NB4 (cell line): Measurements from ENCODE around the gene CDKN3.
"Not testable (repeated sequence)": the region's sequence is repeated elsewhere in the genome, so short reads cannot be mapped to it uniquely, and the experiment has no call there.

Experiments used
- DNase-seq: peaks from one replicate; pipeline ENCODE4 v3.0.0; 2010; ENCODE audit warnings: low read depth
- H3K4me3 ChIP-seq: one replicate; pipeline ENCODE4 v1.5.1; 2011; ENCODE audit warnings: mild to moderate bottlenecking, low read depth, low read length, moderate library complexity
- MAX ChIP-seq: IDR thresholded peaks from 2 replicates; pipeline ENCODE4 v1.6.1; 2011; ENCODE audit warnings: low read depth, low read length
- MYC ChIP-seq: IDR thresholded peaks from 2 replicates; pipeline ENCODE4 v1.6.1; 2011; ENCODE audit warnings: low read depth, low read length
- POLR2A ChIP-seq: IDR thresholded peaks from 2 replicates; pipeline ENCODE4 v1.6.1; 2011; ENCODE audit warnings: mild to moderate bottlenecking; ENCODE audit not compliant: insufficient read length; ENCODE audit errors: extremely low read depth
- TF ChIP-seq, protein P1 (sequence below): IDR thresholded peaks from one replicate; pipeline ENCODE4 v1.5.1; 2012; ENCODE audit warnings: low read depth, low read length

The CDKN3 gene

DNA sequence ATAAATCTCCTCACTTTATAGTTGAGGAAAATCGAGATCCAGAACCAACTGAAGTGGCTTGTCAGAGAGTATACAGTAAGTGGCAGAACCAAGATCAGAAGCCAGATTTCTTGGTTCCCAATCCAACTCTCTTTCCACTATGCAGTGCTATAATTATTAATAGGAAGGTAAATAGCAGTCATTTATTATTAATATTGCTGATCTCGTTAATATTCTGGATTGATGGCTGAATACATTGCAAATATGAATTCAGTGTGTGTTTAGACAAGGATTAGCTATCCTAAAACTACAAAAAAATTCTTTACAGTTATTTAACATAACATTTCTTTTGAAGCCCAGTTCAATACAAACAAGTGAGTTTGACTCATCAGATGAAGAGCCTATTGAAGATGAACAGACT, 2.8 kb downstream of the CDKN3 start:
- TF ChIP-seq POLR2A (no peak), MYC (no peak), MAX (no peak)
- TF ChIP-seq, protein P1, sequence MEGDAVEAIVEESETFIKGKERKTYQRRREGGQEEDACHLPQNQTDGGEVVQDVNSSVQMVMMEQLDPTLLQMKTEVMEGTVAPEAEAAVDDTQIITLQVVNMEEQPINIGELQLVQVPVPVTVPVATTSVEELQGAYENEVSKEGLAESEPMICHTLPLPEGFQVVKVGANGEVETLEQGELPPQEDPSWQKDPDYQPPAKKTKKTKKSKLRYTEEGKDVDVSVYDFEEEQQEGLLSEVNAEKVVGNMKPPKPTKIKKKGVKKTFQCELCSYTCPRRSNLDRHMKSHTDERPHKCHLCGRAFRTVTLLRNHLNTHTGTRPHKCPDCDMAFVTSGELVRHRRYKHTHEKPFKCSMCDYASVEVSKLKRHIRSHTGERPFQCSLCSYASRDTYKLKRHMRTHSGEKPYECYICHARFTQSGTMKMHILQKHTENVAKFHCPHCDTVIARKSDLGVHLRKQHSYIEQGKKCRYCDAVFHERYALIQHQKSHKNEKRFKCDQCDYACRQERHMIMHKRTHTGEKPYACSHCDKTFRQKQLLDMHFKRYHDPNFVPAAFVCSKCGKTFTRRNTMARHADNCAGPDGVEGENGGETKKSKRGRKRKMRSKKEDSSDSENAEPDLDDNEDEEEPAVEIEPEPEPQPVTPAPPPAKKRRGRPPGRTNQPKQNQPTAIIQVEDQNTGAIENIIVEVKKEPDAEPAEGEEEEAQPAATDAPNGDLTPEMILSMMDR: no peak
- no peak for DNase-seq
- no peak overlapping the region for H3K4me3 ChIP-seq

DNA sequence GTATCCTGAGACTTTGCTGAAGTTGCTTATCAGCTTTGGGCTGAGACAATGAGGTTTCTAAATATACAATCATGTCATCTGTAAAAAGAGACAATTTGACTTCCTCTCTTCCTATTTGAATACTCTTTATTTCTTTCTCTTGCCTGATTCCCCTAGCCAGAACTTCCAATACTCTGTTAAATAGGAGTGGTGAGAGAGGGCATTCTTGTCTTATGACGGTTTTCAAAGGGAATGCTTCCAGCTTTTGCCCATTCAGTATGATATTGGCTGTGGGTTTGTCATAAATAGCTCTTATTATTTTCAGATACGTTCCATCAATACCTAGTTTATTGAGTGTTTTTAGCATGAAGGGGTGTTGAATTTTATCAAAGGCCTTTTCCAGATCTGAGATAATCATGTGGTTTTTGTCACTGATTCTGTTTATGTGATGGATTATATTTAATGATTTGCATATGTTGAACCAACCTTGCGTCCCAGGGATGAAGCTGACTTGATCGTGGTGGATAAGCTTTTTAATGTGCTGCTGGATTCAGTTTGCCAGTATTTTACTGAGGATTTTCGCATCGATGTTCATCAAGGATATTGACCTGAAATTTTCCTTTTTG, 6.7 kb downstream of the CDKN3 start:
- not testable (repeated sequence) for H3K4me3 ChIP-seq, DNase-seq

GRCh38 chr14:54410215-54410614, 13.4 kb downstream of the CDKN3 start:
- no peak for TF ChIP-seq MYC
- TF ChIP-seq, protein P1: no peak
- no peak for TF ChIP-seq POLR2A
- no peak for TF ChIP-seq MAX
- no peak for DNase-seq
- no peak overlapping the region for H3K4me3 ChIP-seq

DNA sequence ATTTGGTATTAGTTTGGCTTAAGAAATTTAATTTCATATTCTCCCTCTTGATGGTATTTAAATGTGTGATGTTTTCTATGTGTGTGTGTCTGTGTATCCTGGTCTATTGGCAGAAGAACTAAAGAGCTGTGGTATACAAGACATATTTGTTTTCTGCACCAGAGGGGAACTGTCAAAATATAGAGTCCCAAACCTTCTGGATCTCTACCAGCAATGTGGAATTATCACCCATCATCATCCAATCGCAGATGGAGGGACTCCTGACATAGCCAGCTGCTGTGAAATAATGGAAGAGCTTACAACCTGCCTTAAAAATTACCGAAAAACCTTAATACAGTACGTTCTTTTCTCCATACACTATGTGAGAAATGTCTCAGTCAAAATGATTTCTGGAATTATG, 14.6 kb downstream of the CDKN3 start:
- no peak overlapping the region for H3K4me3 ChIP-seq
- no peak for TF ChIP-seq POLR2A
- no peak for TF ChIP-seq MYC
- TF ChIP-seq, protein P1: no peak
- TF ChIP-seq MAX: no peak
- no peak for DNase-seq

DNA sequence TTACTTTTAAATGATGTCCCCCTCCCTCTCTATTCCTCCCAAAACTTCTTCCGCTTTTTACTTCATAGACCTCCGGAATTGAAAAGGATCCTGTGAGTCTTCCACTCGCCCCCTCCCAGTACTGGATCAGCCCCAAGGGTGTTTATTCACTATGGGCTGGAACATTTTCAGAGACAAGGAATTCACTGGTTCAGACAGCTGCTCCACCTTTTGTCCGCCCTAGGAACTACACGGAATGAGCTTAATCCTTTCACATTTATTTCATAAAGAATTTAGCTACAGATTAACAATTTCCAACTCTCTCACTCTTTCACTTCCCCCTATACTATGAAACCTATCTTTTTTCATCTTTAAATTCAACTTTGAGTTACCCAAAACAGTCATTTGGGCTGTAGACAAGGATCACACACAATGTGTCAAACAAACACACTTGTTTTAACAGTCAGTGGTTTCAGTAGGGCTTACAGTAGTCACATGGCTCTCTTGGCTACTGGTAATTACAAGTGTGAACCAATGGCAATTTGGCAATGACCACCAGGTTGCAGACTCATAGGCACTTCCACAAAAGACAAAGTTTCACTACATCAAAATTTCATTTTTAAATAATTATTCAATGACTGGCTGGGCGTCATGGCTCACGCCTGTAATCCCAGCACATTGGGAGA, 23.8 kb downstream of the CDKN3 start:
- DNase-seq: peak; percentile 31
- H3K4me3 ChIP-seq: no peak overlapping the region
- TF ChIP-seq MAX: no peak
- TF ChIP-seq, protein P1: peak; percentile 53

DNA sequence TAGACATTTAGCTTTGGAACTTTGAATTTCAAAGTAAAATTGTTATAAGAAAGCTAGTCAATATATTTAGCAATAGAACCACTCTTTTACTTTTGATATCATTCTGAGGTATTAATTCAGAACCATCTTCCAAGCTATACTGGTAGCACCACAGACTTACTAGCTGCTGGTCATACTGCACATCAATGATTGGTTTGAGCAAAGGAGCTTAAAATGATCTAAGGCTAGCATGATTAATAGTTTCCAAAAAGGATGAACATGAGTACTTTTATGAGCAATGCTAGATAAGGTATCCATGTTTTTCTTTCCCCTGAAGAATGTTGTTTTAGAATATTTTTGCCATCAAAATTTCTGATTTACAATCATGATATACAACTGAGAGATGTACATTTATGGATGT, 27.2 kb downstream of the CDKN3 start:
- no peak overlapping the region for H3K4me3 ChIP-seq
- DNase-seq: no peak
- TF ChIP-seq POLR2A (no peak), MAX (no peak), MYC (no peak)
- TF ChIP-seq, protein P1: no peak
